HG02970 (cell line): ENCODE measurements around the gene CYP8B1.

Experiments used
- ATAC-seq: cut with Tn5 transposase; IDR thresholded peaks from one replicate; pipeline ENCODE4 v1.9.1; 2021; ENCODE audit warnings: mild to moderate bottlenecking, moderate library complexity, moderate number of reproducible peaks; ENCODE audit not compliant: unreplicated experiment, low FRiP score

CYP8B1 gene

GRCh38 chr3:42853739-42854302 lies 21.9 kb downstream of the CYP8B1 start:
- ATAC-seq, result no peak

- no peak for ATAC-seq
These were observed 22.6 kb downstream of the CYP8B1 start for GRCh38 chr3:42853056-42853455.

- no peak for ATAC-seq
These were observed 23.2 kb downstream of the CYP8B1 start for GRCh38 chr3:42852441-42852840.

GRCh38 chr3:42851228-42851834 lies 24.3 kb downstream of the CYP8B1 start:
- no peak for ATAC-seq

DNA sequence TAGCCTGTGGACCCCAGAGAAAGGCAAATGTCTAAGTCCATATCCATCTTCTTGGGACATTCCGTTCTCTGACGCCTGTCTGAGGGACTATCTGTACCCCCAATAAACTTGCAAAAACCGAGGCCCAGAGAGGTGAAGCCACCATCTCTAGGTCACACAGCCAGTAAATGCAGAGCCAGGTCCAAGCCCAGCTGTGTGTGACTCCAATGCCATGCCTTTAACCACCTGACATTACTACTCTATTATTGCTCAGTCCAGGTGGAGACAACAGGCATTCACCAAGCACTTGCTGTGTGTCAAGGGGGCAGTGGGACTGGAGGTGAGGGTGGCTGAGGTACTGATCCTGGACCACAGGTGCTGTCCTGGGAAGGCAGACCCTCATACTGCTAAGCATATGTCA lies 25.4 kb downstream of the CYP8B1 start:
- ATAC-seq, result no peak

DNA sequence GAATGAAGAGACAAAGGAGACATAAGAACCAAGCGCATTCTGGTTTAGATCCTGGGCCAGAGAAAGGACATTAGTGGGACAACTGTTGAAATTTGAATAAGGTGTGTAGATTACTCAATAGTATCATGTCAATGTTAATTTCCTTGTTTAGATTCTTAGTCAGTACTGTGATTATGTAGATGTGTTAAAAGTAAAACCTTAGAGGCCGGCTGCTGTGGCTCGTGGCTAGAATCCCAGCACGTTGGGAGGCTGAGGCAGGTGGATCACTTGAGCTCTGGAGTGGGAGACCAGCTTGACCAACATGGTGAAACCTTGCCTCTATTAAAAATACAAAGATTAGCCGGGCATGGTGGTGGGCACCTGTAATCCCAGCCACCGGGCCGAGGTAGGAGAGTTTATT lies 26.7 kb downstream of the CYP8B1 start:
- no peak for ATAC-seq

DNA sequence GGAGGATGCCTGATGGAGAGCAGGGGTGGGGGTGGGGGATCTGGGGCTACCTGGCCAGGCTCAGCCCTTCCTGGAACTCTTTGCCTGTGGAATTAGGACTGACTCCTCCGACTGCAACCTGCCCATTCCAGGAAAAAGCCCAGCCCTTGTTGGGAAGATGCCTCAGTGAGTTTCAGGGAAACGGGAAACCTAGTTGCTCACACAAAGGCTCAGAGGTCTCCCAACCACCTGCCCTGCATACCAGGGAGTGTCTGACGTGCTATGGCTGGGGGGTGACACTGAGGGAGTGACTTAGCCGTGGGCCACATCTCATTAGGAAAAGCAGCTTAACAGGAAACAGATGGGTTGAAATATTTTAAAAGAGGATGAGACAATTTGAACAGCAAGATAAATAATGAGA lies 27.9 kb downstream of the CYP8B1 start:
- no peak for ATAC-seq

DNA sequence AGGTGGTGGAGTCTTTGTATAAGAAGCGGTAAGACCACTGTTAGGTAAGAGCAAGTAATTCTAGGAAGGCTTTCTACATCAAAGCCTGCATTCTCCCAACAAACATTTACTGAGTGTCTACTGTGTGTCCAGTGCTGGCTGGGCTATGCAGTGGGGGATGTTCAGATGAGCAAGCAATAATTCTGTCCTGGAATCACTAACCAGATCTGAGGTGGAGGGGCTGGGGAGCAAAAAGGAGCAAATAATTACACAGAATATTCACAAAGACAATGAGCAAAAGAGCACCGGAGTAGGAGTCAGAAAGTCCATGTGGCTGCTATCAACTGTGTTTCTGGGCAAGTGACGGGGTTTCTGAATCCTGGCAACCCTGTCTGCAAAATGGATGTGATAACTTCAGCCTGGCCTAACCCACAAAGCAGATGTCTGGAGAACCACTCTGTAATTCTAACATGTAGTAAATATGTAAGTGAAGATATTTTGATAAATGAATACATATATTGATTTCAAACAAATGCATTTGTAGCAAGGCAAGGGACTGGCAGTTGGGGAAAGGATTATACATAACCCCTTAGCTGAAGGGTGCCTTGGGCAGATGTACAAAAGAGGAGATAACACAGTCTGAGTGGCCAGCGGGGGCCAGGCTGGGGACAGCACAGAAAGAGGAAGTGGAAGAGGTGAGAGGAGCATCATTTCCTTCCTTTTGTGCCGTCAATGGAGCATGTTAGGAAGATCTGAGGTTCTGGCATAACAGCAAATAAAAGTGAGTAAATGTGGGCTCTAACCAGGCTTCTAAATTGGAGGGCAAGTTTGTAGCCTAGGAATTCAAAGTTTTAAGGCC lies 28.8 kb downstream of the CYP8B1 start:
- ATAC-seq, result no peak

GRCh38 chr3:42844815-42845214 lies 30.9 kb downstream of the CYP8B1 start:
- no peak for ATAC-seq

- no peak for ATAC-seq
These were observed 31.3 kb downstream of the CYP8B1 start for GRCh38 chr3:42844412-42844713.

DNA sequence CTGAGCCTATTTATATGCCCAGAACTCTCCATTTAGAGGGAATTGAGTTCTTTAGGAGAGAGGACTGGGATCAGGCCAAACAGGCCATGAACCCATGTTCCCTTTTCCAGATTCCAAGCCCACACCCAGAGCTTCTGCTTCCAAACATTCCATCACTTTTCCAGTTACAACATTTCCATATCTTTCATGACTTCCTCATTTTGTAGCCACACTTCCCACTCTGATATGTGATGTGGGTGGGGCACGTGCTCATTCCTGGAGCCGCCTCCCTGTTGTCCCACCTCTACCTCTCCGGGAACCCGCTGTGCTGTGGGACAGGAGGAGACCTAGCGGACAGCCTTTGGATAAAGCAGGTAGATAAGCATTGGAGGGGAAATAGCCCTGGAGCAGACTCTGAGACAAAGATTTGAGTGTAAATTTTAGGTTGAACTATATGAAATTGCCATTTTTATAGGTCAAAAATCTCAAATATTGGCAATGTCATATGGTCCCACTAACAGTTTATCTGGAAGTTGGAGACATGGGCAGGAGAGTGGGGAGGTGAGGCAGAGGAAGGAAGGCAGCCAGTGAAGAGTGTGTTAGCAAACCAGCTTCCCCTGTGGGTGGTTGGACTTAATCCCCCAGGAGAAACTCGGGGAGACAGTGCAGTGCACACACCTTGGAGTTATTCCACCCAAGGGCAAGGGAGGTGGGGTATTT lies 31.8 kb downstream of the CYP8B1 start:
- ATAC-seq, result no peak

DNA sequence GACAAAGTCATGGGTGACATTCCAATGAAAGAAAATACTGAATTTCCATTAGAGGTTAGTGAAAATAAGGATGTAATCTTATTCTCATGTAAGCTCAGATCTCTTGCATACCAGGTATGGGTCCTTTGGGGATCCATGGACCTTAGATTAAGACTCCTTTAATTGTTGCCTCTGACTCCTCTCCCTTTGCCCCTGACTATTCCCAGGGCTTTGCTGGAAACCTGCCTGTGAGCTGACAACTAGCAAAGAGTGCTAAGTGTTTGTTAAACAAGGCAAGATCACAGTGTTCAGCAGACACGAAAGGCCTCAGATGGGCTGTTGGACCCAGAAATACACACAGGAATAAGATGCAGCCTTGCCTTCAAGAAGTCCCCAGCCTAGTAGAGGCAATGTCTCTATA lies 34.3 kb downstream of the CYP8B1 start:
- ATAC-seq, result no peak

DNA sequence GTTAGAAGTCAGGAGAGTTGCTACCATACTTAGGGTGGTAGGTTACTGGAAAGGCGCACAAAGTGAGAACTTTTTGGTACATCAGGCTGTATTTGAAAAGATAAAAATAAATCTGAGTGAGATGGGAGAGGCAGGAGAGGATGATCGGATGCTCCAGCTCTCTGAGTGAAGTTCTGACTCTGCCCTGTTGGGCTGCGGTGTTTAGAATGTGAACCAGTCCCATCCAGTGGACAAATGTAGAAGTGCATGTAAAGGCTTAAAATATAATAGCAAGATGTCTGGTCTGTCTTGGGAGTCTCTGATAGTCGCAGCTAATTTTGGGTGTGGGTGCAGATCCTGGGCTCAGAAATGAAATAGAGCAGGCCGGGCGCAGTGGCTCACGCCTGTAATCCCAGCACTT lies 36.1 kb downstream of the CYP8B1 start:
- peak; percentile 58 for ATAC-seq

GRCh38 chr3:42838571-42838970 lies 37.1 kb downstream of the CYP8B1 start:
- no peak for ATAC-seq

- no peak for ATAC-seq
These were observed 39.2 kb downstream of the CYP8B1 start for GRCh38 chr3:42836150-42837123.

DNA sequence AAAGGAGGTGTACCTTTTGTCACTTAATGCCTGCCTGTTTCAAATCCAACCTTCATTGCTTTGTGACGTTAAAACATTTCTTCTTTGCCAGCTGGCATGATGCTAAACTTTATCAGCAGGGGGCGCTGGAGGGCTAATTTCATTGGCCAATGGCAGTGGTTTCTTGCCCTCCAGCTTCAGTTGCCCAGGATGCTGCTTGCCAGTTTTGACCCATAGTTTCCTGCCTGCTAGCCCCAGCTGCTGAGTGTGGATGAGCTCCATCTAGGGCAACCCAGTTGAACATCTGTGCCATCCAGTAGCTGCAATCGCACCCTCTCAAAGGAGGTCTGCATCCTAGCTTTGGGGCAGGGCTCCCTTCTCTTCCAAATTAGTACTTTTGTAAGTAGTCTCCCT lies 44.4 kb downstream of the CYP8B1 start:
- ATAC-seq, result no peak

DNA sequence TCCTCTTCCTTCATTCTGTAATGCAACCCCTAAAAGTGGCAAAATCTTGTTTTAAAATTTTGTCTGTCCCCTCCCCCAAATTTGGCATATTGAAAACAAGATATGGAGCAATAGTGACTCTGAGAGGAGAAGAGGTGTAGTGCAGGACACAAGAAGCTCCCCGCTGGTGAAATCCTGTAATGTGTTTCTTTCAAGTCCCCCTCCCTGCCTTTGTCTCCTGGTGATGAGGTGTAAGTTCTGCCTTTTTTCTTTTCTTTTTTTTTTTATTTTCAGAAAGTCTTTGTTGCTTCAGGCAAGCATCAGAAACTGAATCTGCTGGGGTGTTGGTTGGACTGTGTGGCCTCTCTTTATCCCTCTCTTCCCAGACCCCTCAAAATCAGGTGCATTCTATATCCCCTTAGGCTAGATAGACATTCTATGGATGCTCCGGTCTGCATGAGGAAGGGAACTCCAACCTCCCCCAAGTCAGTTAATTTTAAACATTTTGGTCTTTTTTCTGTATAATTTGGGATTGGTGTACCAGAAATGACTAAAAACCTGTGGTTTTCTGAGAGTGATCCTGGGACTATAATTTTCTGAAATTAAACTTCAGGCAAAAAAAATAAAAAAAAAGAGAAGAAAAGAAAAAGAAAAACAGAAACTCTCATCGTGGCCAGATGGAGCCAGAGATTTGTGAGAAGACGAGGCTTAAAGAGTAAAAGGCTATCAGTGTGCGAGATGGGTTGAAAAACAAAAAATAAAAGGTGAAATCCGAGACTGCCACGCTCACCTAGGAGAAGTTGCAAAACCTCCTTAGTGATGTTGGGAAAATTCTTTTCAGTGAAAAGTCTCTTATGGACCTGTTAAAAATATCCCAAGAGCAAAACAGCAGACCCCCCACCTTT lies 45.0 kb downstream of the CYP8B1 start:
- ATAC-seq, result no peak

DNA sequence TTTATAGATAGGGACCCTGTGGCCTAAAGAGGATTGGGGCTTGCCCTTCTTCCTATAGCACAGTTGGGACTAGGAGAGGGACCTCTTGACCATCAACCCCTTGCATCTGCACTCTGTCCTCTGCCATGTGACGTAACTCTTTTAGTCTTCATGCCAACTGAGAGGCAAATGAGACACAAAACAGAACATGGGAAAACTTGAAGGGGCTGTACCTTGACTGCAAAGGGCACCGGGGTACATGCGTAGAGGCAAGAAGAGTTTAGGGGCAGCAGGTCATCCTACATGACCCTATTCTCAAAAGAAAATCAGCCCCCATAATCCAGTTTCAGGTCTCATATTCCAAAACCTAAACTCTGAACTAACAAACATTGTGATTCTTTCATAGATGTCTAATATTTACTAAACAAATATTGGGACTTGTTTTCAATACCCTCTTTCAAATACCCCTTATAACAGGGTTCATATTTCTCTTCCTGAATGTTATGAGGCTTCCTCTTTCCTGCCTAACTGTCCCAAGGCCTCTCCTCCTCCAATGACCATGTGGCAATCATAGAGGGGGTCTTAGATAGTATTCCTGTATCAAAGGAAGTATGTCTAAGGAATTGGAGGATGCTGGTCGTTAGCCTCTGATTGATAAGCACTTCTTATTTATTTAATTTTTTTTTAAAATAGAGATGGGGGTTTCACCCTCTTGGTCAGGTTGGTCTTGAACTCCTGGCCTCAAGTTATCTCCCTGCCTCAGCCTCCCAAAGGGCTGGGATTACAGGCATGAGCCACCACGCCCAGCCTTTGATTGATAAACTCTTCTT lies 45.8 kb downstream of the CYP8B1 start:
- ATAC-seq, result no peak
